ENCODE measurements around the gene RARA. TPM values are rescaled to one million over a fixed set of nuclear protein-coding genes. Genes with fewer than 3 reads are reported as not detected.

The RARA gene
- total and polyA plus RNA-seq, 2 of the 4 experiments (the other 2 are of a cell fraction), result 9.0 to 12.7 TPM

GRCh38 chr17:40278414-40278813, 30.6 kb upstream of the RARA start:
- WGBS, 2 experiments (ENCODE audit: extremely low coverage in 2 of 2, insufficient read length in 1 of 2), result no CpG with 5 or more reads among the region's 1 CpG
- DNase-seq, result no peak
- Histone ChIP-seq H4K20me1 (ENCODE audit: insufficient read depth, low read length) (no peaks in the 10 kb centered on the region; the same call in 1 of the 2 replicates), H3K9me3 (ENCODE audit: control insufficient read depth, insufficient read depth, low read length) (no peaks in the 10 kb centered on the region), H3K9me1 (ENCODE audit: insufficient read depth, low read length) (peaks cover 2% of the 10 kb centered on the region; the same call in 1 of the 2 replicates), H2BK20ac (ENCODE audit: low read depth, low read length) (no peak overlapping the region), H3K23ac (ENCODE audit: low read depth, low read length) (no peak overlapping the region), H3K4me1 (ENCODE audit: control insufficient read depth, insufficient read depth, low read length) (peaks cover 1% of the 10 kb centered on the region), H2BK120ac (ENCODE audit: low read depth, low read length) (no peak overlapping the region), H3K4ac (ENCODE audit: low read depth, low read length) (no peak overlapping the region), H2AFZ (replicated peaks; ENCODE audit: low read length, poor library complexity) (no peak overlapping the region), H4K5ac (ENCODE audit: low read depth, low read length) (no peak overlapping the region), H2BK15ac (ENCODE audit: low read depth, low read length) (no peak overlapping the region), H3K14ac (replicated peaks; ENCODE audit: low read depth, low read length) (no peak overlapping the region), H4K8ac (ENCODE audit: low read depth in 2 of 2, low read length in 2 of 2) (no peak overlapping the region), H3K4me2 (ENCODE audit: low read depth, low read length) (no peak overlapping the region), H3K56ac (ENCODE audit: extremely low read depth, insufficient read depth, low read length) (no peak overlapping the region), H3K36me3 (ENCODE audit: control insufficient read depth, insufficient read depth, low read length) (peaks cover 53% of the 10 kb centered on the region), H3K4me3 (ENCODE audit: insufficient read depth, low read depth, low read length) (no peak overlapping the region), H3K9ac (ENCODE audit: low read depth, low read length) (no peak overlapping the region), H4K91ac (ENCODE audit: insufficient read depth, low read depth, low read length) (no peak overlapping the region), H3K27me3 (ENCODE audit: control insufficient read depth, insufficient read depth, low read length) (no peaks in the 10 kb centered on the region), H3K27ac (ENCODE audit: insufficient read depth, low read length) (no peak overlapping the region), H2AK5ac (ENCODE audit: low read depth, low read length) (no peak overlapping the region), H3K79me1 (ENCODE audit: low read depth in 1 of 2, low read length in 2 of 2) (peaks cover 0 to 4% of the 10 kb centered on the region in 2 experiments; a peak in 1 of 4 replicates), H2BK5ac (ENCODE audit: low read depth, low read length, poor library complexity, severe bottlenecking) (no peak overlapping the region), H2AK9ac (replicated peaks; ENCODE audit: low read depth, low read length, poor library complexity) (no peak overlapping the region), H3K18ac (ENCODE audit: low read depth, low read length) (no peak overlapping the region)
- POLR2A ChIA-PET (ENCODE audit: unreplicated experiment), result no interaction called here
- CTCF ChIA-PET, result no interaction called here
- BruUV-seq (replicated peaks), result no TSS peak
- intact Hi-C loops (cut with micrococcal nuclease), result loop anchor here (5.0 kb wide), 1 partner anchor 36 kb away; no protein-coding TSS in a partner anchor
- in situ Hi-C loops (cut with MboI; ENCODE audit: low sequenced_read_pairs), result no loop called here
- dilution Hi-C loops (cut with HindIII; ENCODE audit: low sequenced_read_pairs, unreplicated experiment), result no loop called here
- TF ChIP-seq MAZ (IDR thresholded peaks at IDR 0.05; ENCODE audit: borderline replicate concordance, low read depth, low read length) (no peak), MXI1 (IDR thresholded peaks at IDR 0.05; ENCODE audit: borderline replicate concordance, low read depth, low read length) (no peak), RAD21 (IDR thresholded peaks at IDR 0.05; ENCODE audit: low read length) (no peak), BHLHE40 (IDR thresholded peaks at IDR 0.05; ENCODE audit: low read depth, low read length) (no peak), ELK1 (IDR thresholded peaks at IDR 0.05; ENCODE audit: borderline replicate concordance, low read depth, low read length) (no peak), POLR2A (IDR thresholded peaks at IDR 0.05; ENCODE audit: low read depth, low read length) (no peak), CTCF (conservative IDR thresholded peaks at IDR 0.05; ENCODE audit: low read depth, low read length) (no peak), FOS (IDR thresholded peaks at IDR 0.05; ENCODE audit: low read depth, low read length) (no peak), RCOR1 (IDR thresholded peaks at IDR 0.05; ENCODE audit: insufficient replicate concordance, low read length) (no peak), SMC3 (IDR thresholded peaks at IDR 0.05; ENCODE audit: low read depth, low read length) (no peak), NFE2L2 (IDR thresholded peaks at IDR 0.05; ENCODE audit: low read depth, low read length) (no peak), RFX5 (IDR thresholded peaks at IDR 0.05; ENCODE audit: low read depth, low read length) (no peak), CEBPB (IDR thresholded peaks at IDR 0.05; ENCODE audit: low read depth, low read length) (no peak), CHD1 (IDR thresholded peaks at IDR 0.05; ENCODE audit: low read depth, low read length) (no peak)
- no peak for ATAC-seq (ENCODE audit: low read depth)

Data from IMR-90 (cell line).